PC-3 (cell line): ENCODE results near the gene C1QL1. TPM values are rescaled to one million over a fixed set of nuclear protein-coding genes. Genes with fewer than 3 reads are reported as not detected.

Source experiments
- ATAC-seq: fragments of 200-7000 bp; cut with Tn5 transposase; 2 replicates; pipeline ENCODE4 v1.9.1; 2020; ENCODE audit warnings: mild to moderate bottlenecking, moderate library complexity
- BruUV-seq: library from RNA; stranded (reverse); fragments of 400-500 nt; replicated peaks from 2 replicates; lab custom pipeline; 2021; lab: Mats Ljungman, UMichigan
- CTCF ChIA-PET: fragments of 300-600 bp; sonication (Branson Sonifier 250); formaldehyde crosslinking; loops from one replicate; lab custom pipeline; 2022; ENCODE audit warnings: antibody characterized with exemption; lab: Charles Lee
- POLR2A ChIA-PET: fragments of 300-600 bp; sonication (Branson Sonifier 250); formaldehyde crosslinking; loops from one replicate; lab custom pipeline; 2022; ENCODE audit warnings: antibody characterized with exemption; ENCODE audit not compliant: unreplicated experiment; lab: Charles Lee
- DNase-seq: peaks from one replicate; pipeline ENCODE4 v3.0.0-alpha.2; 2015
- H2AFZ ChIP-seq: fragments of 300-600 bp; sonication (generic); 2 replicates; pipeline ENCODE4 v1.6.0; 2016; ENCODE audit warnings: antibody characterized with exemption, low read length
- H3F3A ChIP-seq: fragments of 300-600 bp; sonication (generic); one replicate; pipeline ENCODE4 v1.6.0; 2017; ENCODE audit warnings: antibody characterized with exemption, low read length, control low read depth, mild to moderate bottlenecking; ENCODE audit not compliant: unreplicated experiment
- H3K27ac ChIP-seq: fragments of 300-600 bp; sonication (generic); 2 replicates; pipeline ENCODE4 v1.5.1; 2016; ENCODE audit warnings: mild to moderate bottlenecking, low read length
- H3K27me3 ChIP-seq: fragments of 300-600 bp; sonication (generic); 2 replicates; pipeline ENCODE4 v1.6.1; 2016; ENCODE audit warnings: low read length, mixed read lengths
- H3K36me3 ChIP-seq: fragments of 300-600 bp; sonication (generic); 2 replicates; pipeline ENCODE4 v1.6.1; 2016; ENCODE audit warnings: low read depth, mixed run types, low read length, mixed read lengths
- H3K4me1 ChIP-seq: fragments of 300-600 bp; sonication (generic); 2 replicates; pipeline ENCODE4 v1.5.1; 2016; ENCODE audit warnings: low read length; ENCODE audit not compliant: insufficient read depth
- H3K4me2 ChIP-seq: fragments of 300-600 bp; sonication (generic); 2 replicates; pipeline ENCODE4 v1.6.0; 2016; ENCODE audit warnings: low read length
- H3K4me3 ChIP-seq: fragments of 300-600 bp; sonication (generic); 2 replicates; pipeline ENCODE4 v1.5.1; 2016; ENCODE audit warnings: mild to moderate bottlenecking, low read length, mixed read lengths
- H3K79me2 ChIP-seq: fragments of 300-600 bp; sonication (generic); 2 replicates; pipeline ENCODE4 v1.6.1; 2017; ENCODE audit warnings: low read length, mixed read lengths
- H3K9ac ChIP-seq: fragments of 300-600 bp; sonication (generic); 2 replicates; pipeline ENCODE4 v1.6.0; 2016; ENCODE audit warnings: mild to moderate bottlenecking, low read length
- H3K9me2 ChIP-seq: fragments of 300-600 bp; sonication (generic); replicated peaks from 2 replicates; pipeline ENCODE4 v1.6.1; 2016; ENCODE audit warnings: mixed run types, low read length, mixed read lengths
- H3K9me3 ChIP-seq: fragments of 300-600 bp; sonication (generic); 2 replicates; pipeline ENCODE4 v1.6.1; 2016; ENCODE audit warnings: low read length, mixed read lengths
- H4K20me1 ChIP-seq: fragments of 300-600 bp; sonication (generic); 2 replicates; pipeline ENCODE4 v1.6.1; 2016; ENCODE audit warnings: low read length, mixed read lengths
- CTCF ChIP-seq: fragments of 300-600 bp; sonication (generic); conservative IDR thresholded peaks from 2 replicates; pipeline ENCODE4 v1.5.1; 2017; ENCODE audit warnings: antibody characterized with exemption, low read depth, mild to moderate bottlenecking, low read length
- EZH2 ChIP-seq: fragments of 300-600 bp; sonication (generic); IDR thresholded peaks from one replicate; pipeline ENCODE4 v1.6.1; 2017; ENCODE audit warnings: antibody characterized with exemption, mild to moderate bottlenecking, low read length; ENCODE audit not compliant: unreplicated experiment
- EZH2phosphoT487 ChIP-seq: fragments of 300-600 bp; sonication (generic); IDR thresholded peaks from 2 replicates; pipeline ENCODE4 v1.6.1; 2018; ENCODE audit warnings: mild to moderate bottlenecking, antibody characterized with exemption, low read length, borderline replicate concordance
- intact Hi-C: fragments of 100-400 bp; cut with micrococcal nuclease; formaldehyde crosslinking; loops from 2 replicates; pipeline ENCODE4 v1.9.0; 2023
- total RNA-seq: library from RNA; depleted of rRNA; stranded (reverse); fragments of >200 nt; gene quantifications from 2 replicates; pipeline ENCODE4 v1.2.3, GENCODE V29; 2014

C1QL1 gene
- total RNA-seq, 1 experiment from 2014 or later = 2.8 TPM

GRCh38 chr17:44961921-44962350, 6.2 kb downstream of the C1QL1 start:
- ChIA-PET CTCF (no interaction called here), POLR2A (no interaction called here)
- Histone ChIP-seq H3K9me3 (no peaks in the 10 kb centered on the region), H3K79me2 (no peaks in the 10 kb centered on the region), H3K27me3 (peaks cover 8% of the 10 kb centered on the region), H3K36me3 (no peaks in the 10 kb centered on the region), H3K4me3 (no peak overlapping the region), H2AFZ (no peak overlapping the region), H3K9ac (no peak overlapping the region), H3K4me1 (peaks cover 5% of the 10 kb centered on the region; the same call in 1 of the 2 replicates), H3K27ac (no peak overlapping the region), H3K9me2 (no peaks in the 10 kb centered on the region), H4K20me1 (no peaks in the 10 kb centered on the region), H3K4me2 (no peak overlapping the region), H3F3A (no peaks in the 10 kb centered on the region)
- intact Hi-C loops = no loop called here
- ATAC-seq (peak; percentile 65), DNase-seq (peak; percentile 29)
- TF ChIP-seq EZH2phosphoT487 = no peak
- peak; percentile 40 for TF ChIP-seq CTCF
- TF ChIP-seq EZH2 = no peak
- BruUV-seq = no TSS peak

- Histone ChIP-seq H3K27ac (no peak overlapping the region), H3K4me1 (peaks cover 5% of the 10 kb centered on the region; the same call in 1 of the 2 replicates), H2AFZ (no peak overlapping the region), H4K20me1 (no peaks in the 10 kb centered on the region), H3K9me3 (no peaks in the 10 kb centered on the region), H3K27me3 (no peaks in the 10 kb centered on the region), H3K4me3 (no peak overlapping the region), H3K9ac (no peak overlapping the region), H3K36me3 (no peaks in the 10 kb centered on the region), H3F3A (no peaks in the 10 kb centered on the region), H3K9me2 (no peaks in the 10 kb centered on the region), H3K4me2 (no peak overlapping the region), H3K79me2 (no peaks in the 10 kb centered on the region)
- DNase-seq = peak; percentile 36
- intact Hi-C loops = no loop called here
- BruUV-seq = no TSS peak
- ChIA-PET POLR2A (no interaction called here), CTCF (no interaction called here)
- TF ChIP-seq EZH2 (no peak), CTCF (no peak), EZH2phosphoT487 (no peak)
- ATAC-seq = peak; percentile 54
Observed at GRCh38 chr17:44960691-44961090, 7.4 kb downstream of the C1QL1 start.

GRCh38 chr17:44959821-44960531, 8.1 kb downstream of the C1QL1 start:
- peaks cover 5% of the 10 kb centered on the region; the same call in 1 of the 2 replicates for H3K4me1 ChIP-seq
- no peak overlapping the region for H3K4me3 ChIP-seq
- no peaks in the 10 kb centered on the region for H3K36me3 ChIP-seq
- no peaks in the 10 kb centered on the region for H3K27me3 ChIP-seq
- no peak for TF ChIP-seq EZH2
- no peak for TF ChIP-seq EZH2phosphoT487
- no peak for TF ChIP-seq CTCF
- H3K27ac ChIP-seq = no peak overlapping the region
- intact Hi-C loops = no loop called here
- CTCF ChIA-PET = no interaction called here
- no peak overlapping the region for H2AFZ ChIP-seq
- H3K9ac ChIP-seq = no peak overlapping the region
- H3K9me3 ChIP-seq = no peaks in the 10 kb centered on the region
- H3K9me2 ChIP-seq = no peaks in the 10 kb centered on the region
- no TSS peak for BruUV-seq
- H3F3A ChIP-seq = no peaks in the 10 kb centered on the region
- DNase-seq = no peak
- H4K20me1 ChIP-seq = no peaks in the 10 kb centered on the region
- ATAC-seq = no peak
- H3K79me2 ChIP-seq = no peaks in the 10 kb centered on the region
- POLR2A ChIA-PET = no interaction called here
- no peak overlapping the region for H3K4me2 ChIP-seq
